GM12865 (cell line): ENCODE results near the gene SRSF9.
"Not testable (repeated sequence)": the region's sequence is repeated elsewhere in the genome, so short reads cannot be mapped to it uniquely, and the experiment has no call there.

Experiments
- DNase-seq: peaks from one replicate; pipeline ENCODE4 v3.0.0; 2010; ENCODE audit warnings: low read depth
- H3K4me3 ChIP-seq: 2 replicates; pipeline ENCODE4 v1.5.1; 2011; ENCODE audit warnings: mild to moderate bottlenecking, low read depth, low read length, control low read depth
- TF ChIP-seq, protein P1 (sequence below): IDR thresholded peaks from 2 replicates; pipeline ENCODE4 v1.5.1; 2011; ENCODE audit warnings: low read length, control low read depth, low read depth, inconsistent platforms; ENCODE audit not compliant: insufficient read depth; ENCODE audit errors: missing control alignments

Gene SRSF9

DNA sequence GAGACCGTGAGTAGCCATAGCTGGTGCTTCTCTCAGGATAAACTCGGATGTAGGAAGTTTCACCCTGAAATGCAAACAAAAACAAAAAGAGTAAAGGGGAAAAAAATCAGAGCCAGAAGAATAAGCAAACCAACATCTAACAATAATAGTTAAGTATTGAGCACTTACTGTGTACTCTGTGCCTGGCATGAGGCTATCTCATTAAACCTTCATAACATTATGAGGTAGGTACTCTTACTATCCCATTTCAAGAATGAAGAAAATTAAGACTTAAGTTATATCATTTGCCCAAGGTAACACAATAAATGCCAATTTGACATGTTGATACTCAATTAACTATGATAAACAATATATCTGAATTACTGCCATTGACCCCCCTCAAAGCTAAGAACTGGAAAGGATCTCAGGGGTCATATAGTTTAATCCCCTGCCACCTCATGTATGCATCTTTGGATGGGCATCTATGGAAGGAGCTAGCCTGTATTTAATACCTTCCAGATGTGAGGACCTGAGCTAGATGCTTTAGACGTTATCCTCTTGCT lies 7.4 kb downstream of the SRSF9 start:
- TF ChIP-seq, protein P1, sequence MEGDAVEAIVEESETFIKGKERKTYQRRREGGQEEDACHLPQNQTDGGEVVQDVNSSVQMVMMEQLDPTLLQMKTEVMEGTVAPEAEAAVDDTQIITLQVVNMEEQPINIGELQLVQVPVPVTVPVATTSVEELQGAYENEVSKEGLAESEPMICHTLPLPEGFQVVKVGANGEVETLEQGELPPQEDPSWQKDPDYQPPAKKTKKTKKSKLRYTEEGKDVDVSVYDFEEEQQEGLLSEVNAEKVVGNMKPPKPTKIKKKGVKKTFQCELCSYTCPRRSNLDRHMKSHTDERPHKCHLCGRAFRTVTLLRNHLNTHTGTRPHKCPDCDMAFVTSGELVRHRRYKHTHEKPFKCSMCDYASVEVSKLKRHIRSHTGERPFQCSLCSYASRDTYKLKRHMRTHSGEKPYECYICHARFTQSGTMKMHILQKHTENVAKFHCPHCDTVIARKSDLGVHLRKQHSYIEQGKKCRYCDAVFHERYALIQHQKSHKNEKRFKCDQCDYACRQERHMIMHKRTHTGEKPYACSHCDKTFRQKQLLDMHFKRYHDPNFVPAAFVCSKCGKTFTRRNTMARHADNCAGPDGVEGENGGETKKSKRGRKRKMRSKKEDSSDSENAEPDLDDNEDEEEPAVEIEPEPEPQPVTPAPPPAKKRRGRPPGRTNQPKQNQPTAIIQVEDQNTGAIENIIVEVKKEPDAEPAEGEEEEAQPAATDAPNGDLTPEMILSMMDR: no peak
- no peak overlapping the region for H3K4me3 ChIP-seq
- no peak for DNase-seq

DNA sequence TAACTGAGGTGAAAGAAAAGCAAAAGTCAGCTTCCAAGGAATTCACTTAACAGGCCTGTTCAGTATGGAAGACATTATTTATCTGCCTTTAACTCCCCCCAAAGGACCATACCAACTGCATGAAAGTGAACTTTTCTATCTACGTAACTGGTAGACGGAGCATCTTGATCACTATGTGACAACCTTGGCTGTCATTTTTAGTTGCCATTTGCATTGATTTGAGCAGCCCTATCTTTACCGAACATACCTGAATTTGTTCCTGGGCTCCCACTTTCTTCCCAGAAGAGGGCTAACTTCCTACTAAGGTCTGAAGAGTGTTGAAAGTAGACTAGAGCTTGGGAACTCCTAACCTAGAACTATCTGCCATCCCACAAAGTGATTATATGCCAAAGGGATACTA lies 9.4 kb downstream of the SRSF9 start:
- no peak for DNase-seq
- H3K4me3 ChIP-seq: no peak overlapping the region
- TF ChIP-seq, protein P1: no peak

DNA sequence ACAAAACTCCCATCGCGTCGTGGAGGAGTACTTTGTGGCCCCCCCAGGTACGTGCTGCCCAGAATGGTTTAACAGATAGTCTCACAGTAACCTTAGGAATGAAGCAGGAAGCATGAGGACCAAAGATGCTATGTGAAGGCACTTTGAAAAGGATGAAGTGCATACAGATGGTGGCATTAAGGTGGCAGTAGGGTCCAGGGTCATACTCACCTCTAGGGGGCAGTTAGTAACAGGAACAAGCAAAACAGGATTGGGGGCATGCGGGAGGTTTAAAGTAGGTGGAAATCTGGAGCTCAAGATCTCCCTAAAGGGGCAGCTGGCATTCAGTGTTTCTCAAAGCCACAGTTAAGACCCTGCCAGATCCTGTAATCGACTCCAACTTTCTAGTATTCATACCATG lies 12.4 kb downstream of the SRSF9 start:
- no peak overlapping the region for H3K4me3 ChIP-seq
- TF ChIP-seq, protein P1: peak; percentile 38
- DNase-seq: peak; percentile 45

DNA sequence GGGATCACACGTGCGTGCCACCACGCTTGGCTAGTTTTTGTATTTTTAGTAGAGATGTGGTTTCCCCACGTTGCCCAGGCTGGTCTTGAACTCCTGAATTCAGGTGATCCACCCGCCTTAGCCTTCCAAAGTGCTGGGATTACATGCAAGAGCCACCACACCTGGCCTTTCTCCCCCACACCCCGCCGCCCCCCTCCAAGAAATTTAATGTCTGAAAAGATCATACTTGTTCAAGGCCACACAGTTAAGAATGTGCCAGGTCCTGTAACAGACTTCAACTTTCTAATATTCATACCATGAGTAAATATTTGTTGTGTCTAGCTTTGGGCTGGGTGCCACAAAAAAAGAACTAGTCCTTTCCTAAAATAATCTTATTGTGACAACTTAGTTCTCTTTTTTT lies 14.2 kb downstream of the SRSF9 start:
- no peak overlapping the region for H3K4me3 ChIP-seq
- no peak for DNase-seq
- TF ChIP-seq, protein P1: no peak

GRCh38 chr12:120453977-120454376 lies 15.6 kb downstream of the SRSF9 start:
- H3K4me3 ChIP-seq: no peak overlapping the region
- TF ChIP-seq, protein P1: peak; percentile 65
- peak; percentile 52 for DNase-seq

- TF ChIP-seq, protein P1: no peak
- no peak overlapping the region for H3K4me3 ChIP-seq
- no peak for DNase-seq
These were observed 16.3 kb downstream of the SRSF9 start for GRCh38 chr12:120453060-120453750.

GRCh38 chr12:120452524-120452923 lies 17.0 kb downstream of the SRSF9 start:
- H3K4me3 ChIP-seq, DNase-seq: not testable (repeated sequence)
